Astrocyte (in vitro differentiated cells and primary cell): ENCODE data around the gene CHCT1. TPM values are rescaled to one million over a fixed set of nuclear protein-coding genes. Genes with fewer than 3 reads are reported as not detected.

Source experiments
- DNase-seq: peaks from one replicate; pipeline ENCODE4 v3.0.0-alpha.2; 2010; ENCODE audit warnings: low read depth
- FAIRE-seq: peaks from 2 replicates; lab custom pipeline; 2011; peaks lifted over from hg19 to GRCh38; lab: Jason Lieb, UNC
- H2AFZ ChIP-seq: 2 replicates; pipeline ENCODE4 v1.6.0; 2012; ENCODE audit warnings: low read depth, low read length, inconsistent platforms
- H3K27ac ChIP-seq: 2 replicates; pipeline ENCODE4 v1.5.1; 2011; ENCODE audit warnings: low read depth, low read length, inconsistent platforms
- H3K27me3 ChIP-seq: 2 replicates; pipeline ENCODE4 v1.6.0; 2011; ENCODE audit warnings: low read length, inconsistent platforms; ENCODE audit not compliant: insufficient read depth
- H3K36me3 ChIP-seq: 2 replicates; pipeline ENCODE4 v1.5.1; 2011; ENCODE audit warnings: low read length, inconsistent platforms; ENCODE audit not compliant: insufficient read depth
- H3K4me1 ChIP-seq: 2 replicates; pipeline ENCODE4 v1.5.1; 2011; ENCODE audit warnings: low read length, inconsistent platforms; ENCODE audit not compliant: insufficient read depth
- H3K4me2 ChIP-seq: 2 replicates; pipeline ENCODE4 v1.6.0; 2012; ENCODE audit warnings: low read length, inconsistent platforms
- H3K4me3 ChIP-seq: 2 replicates; pipeline ENCODE4 v1.5.1; 2011; ENCODE audit warnings: low read depth, mild to moderate bottlenecking, low read length, inconsistent platforms; ENCODE audit not compliant: insufficient read depth
- H3K79me2 ChIP-seq: 2 replicates; pipeline ENCODE4 v1.6.0; 2012; ENCODE audit warnings: mild to moderate bottlenecking, low read length, inconsistent platforms; ENCODE audit not compliant: insufficient read depth
- H3K9ac ChIP-seq: 2 replicates; pipeline ENCODE4 v1.6.0; 2012; ENCODE audit warnings: mild to moderate bottlenecking, low read length, inconsistent platforms
- H3K9me3 ChIP-seq: 2 replicates; pipeline ENCODE4 v1.5.1; 2012; ENCODE audit warnings: low read depth, mild to moderate bottlenecking, low read length, inconsistent platforms; ENCODE audit not compliant: insufficient read depth
- H4K20me1 ChIP-seq: 2 replicates; pipeline ENCODE4 v1.6.0; 2012; ENCODE audit warnings: low read length, inconsistent platforms; ENCODE audit not compliant: insufficient read depth
- H3K27ac Mint-ChIP-seq: one replicate; pipeline ENCODE4 v1.8.0; 2021; ENCODE audit warnings: mild to moderate bottlenecking, mixed read lengths; ENCODE audit not compliant: unreplicated experiment
- H3K27me3 Mint-ChIP-seq: one replicate; pipeline ENCODE4 v1.8.0; 2021; ENCODE audit warnings: low read depth, mixed read lengths; ENCODE audit not compliant: unreplicated experiment
- H3K36me3 Mint-ChIP-seq: one replicate; pipeline ENCODE4 v1.8.0; 2021; ENCODE audit warnings: low read depth, mixed read lengths; ENCODE audit not compliant: unreplicated experiment
- H3K4me1 Mint-ChIP-seq: one replicate; pipeline ENCODE4 v1.8.0; 2021; ENCODE audit warnings: low read depth, mixed read lengths; ENCODE audit not compliant: unreplicated experiment
- H3K4me3 Mint-ChIP-seq: one replicate; pipeline ENCODE4 v1.8.0; 2021; ENCODE audit warnings: mild to moderate bottlenecking, moderate library complexity, mixed read lengths; ENCODE audit not compliant: unreplicated experiment
- H3K9me3 Mint-ChIP-seq: one replicate; pipeline ENCODE4 v1.8.0; 2021; ENCODE audit warnings: mild to moderate bottlenecking, mixed read lengths; ENCODE audit not compliant: unreplicated experiment
- EZH2 ChIP-seq: IDR thresholded peaks from 2 replicates; pipeline ENCODE4 v1.6.1; 2012; ENCODE audit warnings: mild to moderate bottlenecking, low read length, inconsistent platforms; ENCODE audit not compliant: insufficient read depth
- total RNA-seq: library from RNA; stranded (reverse); gene quantifications from 2 replicates; pipeline ENCODE4 v1.2.1, GENCODE V29; 2021
- TF ChIP-seq, protein P1 (sequence below): IDR thresholded peaks from 2 replicates; pipeline ENCODE4 v1.5.1; 2011; ENCODE audit warnings: low read depth, mild to moderate bottlenecking, inconsistent platforms, low read length, moderate library complexity; ENCODE audit not compliant: insufficient read depth

Gene CHCT1
- total RNA-seq, 1 donor from 2014 or later: not detected

DNA sequence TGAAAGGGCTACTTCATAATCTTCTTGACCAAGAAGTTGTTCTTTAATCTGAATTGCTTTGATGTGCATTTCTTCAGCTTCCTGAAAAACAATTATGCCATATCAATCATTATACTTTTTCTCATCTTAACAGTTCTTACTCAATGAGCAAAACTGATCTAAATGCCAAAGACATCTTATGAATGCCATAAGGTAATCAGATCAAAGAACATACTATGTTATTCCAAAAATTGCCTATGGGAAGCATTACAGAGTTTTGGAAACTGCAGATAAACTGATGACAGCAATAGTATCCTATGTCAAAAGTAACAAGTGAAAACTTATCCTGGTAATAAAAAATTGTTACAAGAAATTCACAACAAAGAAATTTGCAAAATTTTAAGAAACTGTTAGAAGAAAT, 29.7 kb downstream of the CHCT1 start:
- no peak overlapping the region for H2AFZ ChIP-seq
- TF ChIP-seq, protein P1, sequence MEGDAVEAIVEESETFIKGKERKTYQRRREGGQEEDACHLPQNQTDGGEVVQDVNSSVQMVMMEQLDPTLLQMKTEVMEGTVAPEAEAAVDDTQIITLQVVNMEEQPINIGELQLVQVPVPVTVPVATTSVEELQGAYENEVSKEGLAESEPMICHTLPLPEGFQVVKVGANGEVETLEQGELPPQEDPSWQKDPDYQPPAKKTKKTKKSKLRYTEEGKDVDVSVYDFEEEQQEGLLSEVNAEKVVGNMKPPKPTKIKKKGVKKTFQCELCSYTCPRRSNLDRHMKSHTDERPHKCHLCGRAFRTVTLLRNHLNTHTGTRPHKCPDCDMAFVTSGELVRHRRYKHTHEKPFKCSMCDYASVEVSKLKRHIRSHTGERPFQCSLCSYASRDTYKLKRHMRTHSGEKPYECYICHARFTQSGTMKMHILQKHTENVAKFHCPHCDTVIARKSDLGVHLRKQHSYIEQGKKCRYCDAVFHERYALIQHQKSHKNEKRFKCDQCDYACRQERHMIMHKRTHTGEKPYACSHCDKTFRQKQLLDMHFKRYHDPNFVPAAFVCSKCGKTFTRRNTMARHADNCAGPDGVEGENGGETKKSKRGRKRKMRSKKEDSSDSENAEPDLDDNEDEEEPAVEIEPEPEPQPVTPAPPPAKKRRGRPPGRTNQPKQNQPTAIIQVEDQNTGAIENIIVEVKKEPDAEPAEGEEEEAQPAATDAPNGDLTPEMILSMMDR: no peak
- TF ChIP-seq EZH2: no peak
- peaks cover 31% of the 10 kb centered on the region for H3K36me3 ChIP-seq
- no peak overlapping the region for H3K27ac Mint-ChIP-seq
- H3K9me3 ChIP-seq: no peaks in the 10 kb centered on the region
- H3K4me2 ChIP-seq: no peak overlapping the region
- no peak overlapping the region for H3K27ac ChIP-seq
- H3K79me2 ChIP-seq: no peaks in the 10 kb centered on the region
- no peak overlapping the region for H3K4me3 Mint-ChIP-seq
- FAIRE-seq: no peak
- H4K20me1 ChIP-seq: no peaks in the 10 kb centered on the region
- no peaks in the 10 kb centered on the region for H3K27me3 Mint-ChIP-seq
- peaks cover 2% of the 10 kb centered on the region for H3K4me1 Mint-ChIP-seq
- H3K4me1 ChIP-seq: no peaks in the 10 kb centered on the region
- H3K9me3 Mint-ChIP-seq: no peaks in the 10 kb centered on the region
- peaks cover 2% of the 10 kb centered on the region for H3K36me3 Mint-ChIP-seq
- H3K4me3 ChIP-seq: no peak overlapping the region
- H3K9ac ChIP-seq: no peak overlapping the region
- H3K27me3 ChIP-seq: no peaks in the 10 kb centered on the region
- no peak for DNase-seq

DNA sequence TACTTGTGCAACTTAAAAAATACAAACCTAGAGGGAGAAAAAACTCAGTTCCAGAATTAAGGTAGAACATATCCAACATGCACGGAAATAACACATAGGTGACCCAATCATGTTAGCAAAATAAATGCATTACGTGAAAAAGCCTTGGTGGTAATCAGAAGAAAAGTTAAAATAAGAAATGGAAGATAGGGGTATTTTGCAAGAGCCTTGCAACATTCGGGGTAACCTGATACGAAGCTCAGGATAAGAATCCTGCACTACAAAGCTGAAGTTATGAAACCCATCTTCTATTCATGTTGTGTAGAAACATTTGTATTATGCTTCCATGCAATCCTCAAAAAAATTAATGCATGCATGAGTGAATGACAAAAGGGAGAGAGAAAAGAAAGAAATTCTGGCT, 33.1 kb downstream of the CHCT1 start:
- no peak overlapping the region for H3K27ac ChIP-seq
- H3K27ac Mint-ChIP-seq: no peak overlapping the region
- H4K20me1 ChIP-seq: no peaks in the 10 kb centered on the region
- peaks cover 2% of the 10 kb centered on the region for H3K4me1 Mint-ChIP-seq
- TF ChIP-seq, protein P1: no peak
- TF ChIP-seq EZH2: no peak
- H3K36me3 Mint-ChIP-seq: peaks cover 16% of the 10 kb centered on the region
- H3K27me3 Mint-ChIP-seq: no peaks in the 10 kb centered on the region
- FAIRE-seq (no peak), DNase-seq (no peak)
- H3K4me1 ChIP-seq: no peaks in the 10 kb centered on the region
- H3K9ac ChIP-seq: no peak overlapping the region
- no peak overlapping the region for H2AFZ ChIP-seq
- H3K4me3 ChIP-seq: no peak overlapping the region
- no peaks in the 10 kb centered on the region for H3K9me3 ChIP-seq
- no peaks in the 10 kb centered on the region for H3K79me2 ChIP-seq
- H3K9me3 Mint-ChIP-seq: no peaks in the 10 kb centered on the region
- no peaks in the 10 kb centered on the region for H3K27me3 ChIP-seq
- no peak overlapping the region for H3K4me3 Mint-ChIP-seq
- H3K4me2 ChIP-seq: no peak overlapping the region
- peaks cover 50% of the 10 kb centered on the region for H3K36me3 ChIP-seq

DNA sequence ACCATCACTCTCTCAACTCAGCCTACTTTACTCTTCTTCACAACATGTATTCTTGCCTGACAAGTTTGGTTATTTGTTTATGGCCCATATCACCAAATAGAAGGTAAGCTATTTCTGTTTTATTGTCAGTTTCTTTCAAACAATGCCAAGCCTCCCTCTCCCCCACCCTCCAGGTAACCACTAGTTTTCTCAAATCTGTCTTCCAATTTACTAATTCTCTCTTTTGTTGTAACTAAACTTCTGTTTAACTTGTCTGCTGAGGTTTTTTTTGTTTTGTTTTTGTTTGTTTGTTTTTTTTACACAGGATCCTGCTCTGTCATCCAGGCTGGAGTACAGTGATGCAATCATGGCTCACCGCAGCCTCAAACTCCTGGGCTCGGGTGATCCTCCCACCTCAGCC, 34.9 kb downstream of the CHCT1 start:
- Histone ChIP-seq H3K27ac (no peak overlapping the region), H3K27me3 (no peaks in the 10 kb centered on the region), H3K4me2 (no peak overlapping the region), H3K9ac (no peak overlapping the region), H3K9me3 (no peaks in the 10 kb centered on the region), H3K36me3 (peaks cover 54% of the 10 kb centered on the region), H3K4me3 (no peak overlapping the region), H4K20me1 (no peaks in the 10 kb centered on the region), H3K79me2 (no peaks in the 10 kb centered on the region), H2AFZ (no peak overlapping the region), H3K4me1 (no peaks in the 10 kb centered on the region)
- FAIRE-seq: no peak
- DNase-seq: no peak
- TF ChIP-seq, protein P1: no peak
- no peak for TF ChIP-seq EZH2
- H3K4me3 Mint-ChIP-seq: no peak overlapping the region
- no peaks in the 10 kb centered on the region for H3K9me3 Mint-ChIP-seq
- no peak overlapping the region for H3K27ac Mint-ChIP-seq
- no peaks in the 10 kb centered on the region for H3K27me3 Mint-ChIP-seq
- H3K36me3 Mint-ChIP-seq: peaks cover 16% of the 10 kb centered on the region
- H3K4me1 Mint-ChIP-seq: peaks cover 2% of the 10 kb centered on the region
